Measurements from ENCODE around the gene CPEB2.

The CPEB2 gene

GRCh38 chr4:15001869-15002658, at the start of gene CPEB2:
CPEB2 (plus strand) TSS chr4:15002481; CDS start chr4:15002674, 193 bp downstream.
- DNase-seq = peak; percentile 81

- no peak for DNase-seq
Observed at GRCh38 chr4:14958436-14958835, 43.8 kb upstream of the CPEB2 start.

DNA sequence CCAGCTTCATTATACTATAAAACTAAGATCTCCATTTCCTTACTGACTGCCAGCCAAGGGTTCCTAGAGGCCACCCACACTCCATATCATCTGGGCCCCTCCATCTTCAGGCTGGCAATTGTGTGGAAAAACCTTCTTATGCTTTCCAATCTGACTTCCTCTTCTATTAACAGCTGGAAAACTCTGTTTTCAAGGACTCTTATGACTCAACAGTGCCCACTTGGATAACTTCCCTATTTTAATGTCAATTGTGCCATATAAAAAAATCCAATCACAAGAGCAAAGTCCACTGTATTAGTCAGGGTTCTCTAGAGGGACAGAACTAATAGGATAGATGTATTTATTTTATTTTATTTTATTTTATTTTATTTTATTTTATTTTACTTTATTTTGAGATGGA, 41.0 kb upstream of the CPEB2 start:
- no peak for DNase-seq

GRCh38 chr4:14965071-14965470, 37.2 kb upstream of the CPEB2 start:
- no peak for DNase-seq

GRCh38 chr4:14967982-14968381, 34.3 kb upstream of the CPEB2 start:
- DNase-seq = no peak

- no peak for DNase-seq
Observed at GRCh38 chr4:14977830-14978229, 24.5 kb upstream of the CPEB2 start.

DNA sequence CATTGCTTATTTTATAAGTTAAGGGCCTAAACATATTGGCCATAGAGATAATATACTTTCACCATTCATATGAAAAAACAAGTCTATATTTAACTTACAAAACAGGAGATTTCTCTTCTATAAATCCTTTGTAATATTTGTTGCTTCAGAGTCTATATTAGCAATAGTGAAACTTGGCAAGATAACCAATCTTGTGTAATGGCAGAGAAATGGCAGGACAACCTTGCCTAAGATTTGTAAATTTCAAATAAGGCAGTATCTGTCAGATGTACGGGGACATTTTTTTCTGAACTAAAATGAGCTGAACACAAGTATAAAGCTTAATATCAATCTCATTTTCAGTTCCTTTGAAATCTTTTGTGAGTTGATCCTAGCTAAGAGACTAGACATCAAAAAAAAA, 17.8 kb upstream of the CPEB2 start:
- DNase-seq = no peak

DNA sequence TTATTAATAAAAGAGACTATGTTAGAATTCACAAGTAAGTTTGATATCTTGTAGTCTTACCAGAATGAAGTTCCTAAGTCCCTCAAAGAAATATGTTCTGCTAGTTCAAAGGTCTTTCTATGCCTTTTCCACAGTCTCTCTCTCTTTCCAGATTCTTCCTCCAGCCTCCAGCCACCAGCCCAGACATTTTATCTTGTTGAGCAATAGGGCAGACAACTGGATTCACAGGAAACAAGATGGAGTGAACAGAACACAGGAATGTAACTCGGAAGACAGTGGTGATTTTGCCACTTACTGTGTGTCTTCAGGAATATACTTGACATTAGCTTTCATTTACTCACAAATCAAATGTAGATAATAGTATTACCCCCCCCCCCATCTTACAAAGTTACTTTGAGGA, 17.1 kb upstream of the CPEB2 start:
- DNase-seq = no peak

- DNase-seq = no peak
Observed at GRCh38 chr4:14985843-14986242, 16.4 kb upstream of the CPEB2 start.

GRCh38 chr4:14987054-14987453, 15.2 kb upstream of the CPEB2 start:
- DNase-seq = no peak

DNA sequence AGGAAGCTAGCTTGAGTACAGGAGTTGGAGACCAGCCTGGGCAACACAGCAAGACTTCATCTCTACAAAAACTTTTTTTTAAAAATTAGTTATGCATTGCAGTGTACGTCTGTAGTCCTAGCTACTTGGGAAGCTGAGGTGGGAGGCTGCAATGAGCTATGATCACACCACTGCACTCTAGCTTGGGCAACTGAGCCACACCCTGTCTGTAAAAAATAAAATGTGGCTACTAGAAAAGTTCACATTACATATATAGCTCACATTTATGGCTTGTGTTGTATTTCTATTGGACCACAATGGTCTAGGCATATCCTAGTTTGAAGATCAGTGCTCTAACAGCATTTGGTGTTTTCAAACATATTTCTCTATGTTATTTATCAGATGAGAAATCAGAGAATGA, 11.8 kb upstream of the CPEB2 start:
- no peak for DNase-seq

- DNase-seq = no peak
Observed at GRCh38 chr4:14994242-14994641, 8.0 kb upstream of the CPEB2 start.

DNA sequence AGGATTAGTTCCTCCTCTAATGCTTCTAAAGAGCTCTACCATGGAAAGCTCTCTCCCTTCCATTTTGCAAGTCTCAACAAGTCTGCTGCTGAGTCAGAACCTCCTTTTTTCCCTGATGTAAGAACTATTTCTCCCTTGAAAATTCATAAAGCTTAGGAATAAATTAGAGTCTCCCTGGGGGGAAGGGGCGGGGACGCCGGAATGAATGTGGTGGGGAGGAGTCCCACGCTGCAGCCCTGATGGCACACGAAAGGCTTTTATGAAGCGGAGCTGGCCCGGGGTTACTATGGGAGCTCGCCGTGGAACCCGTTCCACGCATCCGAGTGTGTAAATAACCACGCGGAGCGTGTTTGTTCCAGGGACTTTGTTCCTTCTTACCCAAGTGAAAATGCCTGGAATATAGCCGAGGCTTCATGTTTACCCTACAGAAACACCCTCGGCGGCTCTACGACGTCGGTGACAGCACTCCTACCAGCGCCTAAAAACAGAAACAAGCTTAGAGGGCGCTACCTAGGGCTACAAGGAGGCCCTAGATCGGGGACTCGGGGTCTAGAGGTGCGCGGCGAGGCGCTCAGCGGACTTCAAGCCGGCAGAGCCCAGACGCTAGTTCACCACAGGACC, 923 bp upstream of the CPEB2 start:
- DNase-seq = peak; percentile 58

DNA sequence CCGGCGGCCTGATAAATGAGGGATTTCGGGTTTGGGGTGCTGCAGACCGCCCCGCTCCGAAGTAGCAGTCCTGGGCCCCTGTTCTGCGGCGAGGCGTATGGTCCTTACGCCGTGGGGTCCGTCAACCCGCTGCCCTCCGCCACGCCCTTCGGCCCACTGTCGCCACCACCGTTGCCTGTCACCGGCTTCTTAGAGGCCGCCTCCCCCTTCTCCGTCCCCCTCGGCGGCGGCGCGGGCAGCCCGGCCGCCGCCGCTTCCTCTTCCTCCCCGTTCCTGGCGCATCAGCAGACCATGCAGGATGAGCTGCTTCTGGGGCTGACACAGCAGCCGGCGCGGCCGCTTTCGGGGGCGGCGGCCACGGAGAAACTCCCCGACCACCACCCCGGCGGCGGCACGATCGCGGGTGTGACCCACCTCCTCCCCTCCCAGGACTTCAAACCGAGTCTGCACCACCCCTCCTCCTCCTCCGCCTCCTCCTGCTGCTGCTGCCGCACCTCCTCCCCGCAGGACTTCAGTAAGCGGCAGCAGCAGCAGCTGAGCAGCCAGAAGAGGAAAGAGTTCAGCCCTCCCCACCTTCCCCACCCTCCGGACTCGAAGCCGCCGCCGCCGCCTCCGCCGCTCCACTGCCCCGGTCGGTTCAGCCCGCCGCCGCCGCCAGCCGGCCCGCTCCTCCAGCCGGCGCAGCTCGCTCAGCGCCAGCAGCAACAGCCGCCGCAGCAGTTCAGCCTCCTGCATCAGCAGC, 549 bp downstream of the CPEB2 start:
- DNase-seq = peak; percentile 28

DNA sequence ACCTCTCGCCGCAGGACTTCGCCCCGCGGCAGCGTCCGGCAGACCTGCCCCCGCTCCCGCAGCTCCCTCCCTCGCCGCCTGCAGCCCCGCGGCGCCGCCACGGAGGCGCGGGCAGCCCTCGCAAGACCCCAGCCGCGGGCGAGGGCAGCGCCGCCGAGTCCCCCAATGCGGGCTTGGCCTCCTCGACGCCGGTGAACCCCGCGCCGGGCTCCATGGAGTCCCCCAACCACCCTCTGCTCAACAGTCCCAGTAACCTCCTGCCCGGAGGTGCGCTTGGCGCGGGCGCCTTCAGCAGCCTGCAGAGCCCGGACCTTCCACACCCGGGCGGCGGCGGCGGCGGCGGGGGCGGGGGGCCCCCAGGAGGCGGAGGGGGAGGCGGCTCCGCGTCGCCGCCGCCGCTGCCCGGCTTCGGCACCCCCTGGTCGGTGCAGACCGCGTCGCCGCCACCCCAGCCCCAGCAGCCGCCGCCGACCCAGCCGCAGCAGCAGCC, 1.2 kb downstream of the CPEB2 start:
- peak; percentile 5 for DNase-seq

DNA sequence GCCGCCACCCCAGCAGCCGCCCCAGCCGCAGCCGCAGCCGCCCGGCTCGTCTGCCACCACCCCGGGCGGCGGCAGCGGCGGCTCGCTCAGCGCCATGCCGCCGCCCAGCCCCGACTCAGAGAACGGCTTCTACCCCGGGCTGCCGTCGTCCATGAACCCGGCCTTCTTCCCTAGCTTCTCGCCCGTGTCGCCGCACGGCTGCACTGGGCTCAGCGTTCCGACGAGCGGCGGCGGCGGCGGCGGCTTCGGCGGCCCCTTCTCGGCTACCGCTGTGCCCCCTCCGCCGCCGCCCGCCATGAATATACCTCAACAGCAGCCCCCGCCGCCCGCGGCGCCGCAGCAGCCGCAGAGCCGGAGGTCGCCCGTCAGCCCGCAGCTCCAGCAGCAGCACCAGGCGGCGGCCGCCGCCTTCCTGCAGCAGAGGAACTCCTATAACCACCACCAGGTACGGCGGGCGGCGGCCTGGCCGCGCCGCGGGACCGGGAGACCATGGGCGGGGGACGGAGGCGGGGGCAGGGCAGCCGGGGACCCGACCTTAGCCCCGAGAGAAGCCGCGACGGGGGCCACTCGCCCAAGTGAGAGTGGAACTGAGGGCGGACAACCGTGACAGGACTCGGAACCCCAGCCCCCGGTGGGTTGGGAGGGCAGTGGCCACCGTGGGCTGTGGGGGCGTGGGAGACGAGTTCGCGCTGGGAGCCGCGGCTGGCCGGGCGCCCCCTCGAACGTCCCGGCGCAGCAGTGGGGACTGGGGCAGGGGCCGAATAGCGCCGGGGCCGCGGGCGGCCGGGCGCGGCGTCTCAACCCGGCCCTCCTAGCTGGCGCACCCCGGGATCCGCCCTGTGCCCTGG, 1.8 kb downstream of the CPEB2 start:
- DNase-seq = no peak

GRCh38 chr4:15004739-15005301, 2.5 kb downstream of the CPEB2 start:
- DNase-seq = peak; percentile 8

DNA sequence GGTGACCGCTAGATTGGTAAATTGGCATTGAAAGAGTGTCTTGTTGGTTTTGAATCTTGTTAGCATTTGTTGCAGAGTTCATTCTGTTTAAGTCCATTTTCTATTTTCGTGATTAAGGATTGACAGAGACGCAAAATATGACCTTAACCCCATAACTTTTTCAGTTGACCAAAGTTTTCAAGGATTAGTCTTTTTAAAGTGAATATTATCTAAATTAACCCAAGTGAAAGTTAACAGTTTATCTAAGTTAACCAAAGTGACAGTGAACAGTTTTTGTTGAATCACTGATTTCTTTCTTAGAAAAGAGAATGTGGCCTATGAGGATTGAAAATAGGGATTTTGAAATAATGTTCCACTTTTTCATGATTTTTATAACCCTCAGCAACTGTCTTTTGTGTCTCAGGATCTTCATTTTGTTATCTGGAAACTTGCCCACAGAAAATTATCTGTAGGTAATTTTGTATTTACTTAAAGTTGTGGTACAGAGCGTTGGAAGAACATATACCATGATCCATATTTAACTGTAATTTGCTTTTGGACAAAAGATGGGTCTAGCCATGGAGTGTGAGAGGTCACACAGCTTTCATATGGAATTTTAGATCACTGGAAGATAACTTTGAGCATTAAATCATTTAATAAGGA, 3.3 kb downstream of the CPEB2 start:
- no peak for DNase-seq

DNA sequence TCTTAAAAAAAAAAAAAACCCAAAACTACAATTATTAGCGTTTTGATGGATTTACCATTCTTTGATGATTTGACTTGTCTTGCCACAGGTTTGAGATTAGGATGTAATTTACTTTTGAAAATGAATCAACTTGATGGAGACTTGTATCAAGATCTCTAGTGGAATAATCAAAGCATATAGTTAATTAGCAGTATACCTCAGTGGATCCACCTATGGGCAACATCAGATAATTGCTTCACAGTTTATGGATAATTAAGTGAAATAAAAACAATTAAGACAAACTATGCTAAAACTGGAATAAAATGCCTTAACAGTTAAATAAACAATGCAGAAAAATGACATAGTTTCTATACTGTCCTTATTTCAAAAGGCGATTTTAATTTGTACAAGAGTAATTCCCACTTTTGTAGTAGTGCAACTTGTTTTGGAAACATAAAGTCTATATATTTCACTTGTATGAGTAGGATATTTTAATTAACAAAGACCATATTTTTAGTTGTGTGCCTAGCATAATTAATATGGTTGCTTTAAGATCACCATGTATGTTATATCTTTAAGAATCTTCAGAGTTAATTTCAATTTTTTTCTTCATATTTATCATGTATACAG, 4.2 kb downstream of the CPEB2 start:
- no peak for DNase-seq

DNA sequence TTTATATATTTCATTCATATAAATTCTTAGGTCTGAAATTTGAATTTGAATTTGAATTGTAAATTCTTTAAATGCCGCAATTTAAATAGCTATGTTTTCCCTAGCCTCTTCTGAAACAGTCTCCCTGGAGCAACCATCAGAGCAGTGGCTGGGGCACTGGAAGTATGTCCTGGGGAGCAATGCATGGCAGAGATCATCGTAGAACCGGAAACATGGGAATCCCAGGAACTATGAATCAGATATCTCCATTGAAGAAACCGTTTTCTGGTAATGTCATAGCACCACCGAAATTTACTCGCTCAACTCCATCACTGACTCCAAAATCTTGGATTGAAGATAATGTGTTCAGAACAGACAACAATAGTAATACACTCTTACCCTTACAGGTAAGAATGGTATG, 4.9 kb downstream of the CPEB2 start:
- DNase-seq = no peak

DNA sequence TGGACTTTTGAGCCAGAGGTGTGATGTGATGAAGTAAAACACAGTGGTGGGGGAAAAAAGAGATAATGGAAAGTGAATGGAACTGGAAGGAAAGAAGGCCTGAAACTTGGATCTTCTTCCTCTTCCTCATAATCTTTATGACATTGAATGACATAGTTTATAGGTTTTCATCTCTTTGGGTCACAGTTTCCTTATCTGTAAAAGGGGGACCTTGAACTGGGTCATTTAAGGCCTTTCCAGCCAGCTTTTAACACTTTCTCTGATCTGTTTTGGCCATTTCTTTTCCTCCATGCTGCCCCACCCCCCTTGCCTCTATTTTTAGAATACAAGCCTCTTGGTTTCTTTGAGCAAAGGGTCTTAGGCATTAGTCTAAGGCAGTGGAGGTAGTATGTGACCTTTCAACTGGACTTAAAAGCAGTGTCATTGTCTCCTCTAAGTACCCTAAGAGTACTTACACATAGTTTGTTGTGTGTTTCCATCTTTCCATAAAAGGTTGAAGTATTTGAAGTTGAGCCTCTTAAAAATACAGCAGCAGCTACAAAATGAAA, 7.8 kb downstream of the CPEB2 start:
- DNase-seq = no peak
